Right lobe of liver (tissue), 6 donors: ENCODE results near the gene MTMR1. TPM values are rescaled to one million over a fixed set of nuclear protein-coding genes. Genes with fewer than 3 reads are reported as not detected.
A peak's percentile ranks its signal among the peaks of the same experiment; 100 is the strongest.

Experiments
- ATAC-seq, 4 donors: fragments of 200-7000 bp; cut with Tn5 transposase; one replicate each; pipeline ENCODE4 v1.9.1; 2020; ENCODE audit warnings: mild to moderate bottlenecking in 4 of 4, moderate library complexity in 4 of 4
- DNase-seq, 3 donors: peaks; one replicate each; pipeline ENCODE4 v3.0.0-alpha.2; 2020
- H3K27ac ChIP-seq, 3 donors: fragments of 200-600 bp; one replicate each; pipeline ENCODE4 v1.8.0; 2022
- H3K27me3 ChIP-seq, 2 donors: fragments of 200-600 bp; one replicate each; pipeline ENCODE4 v1.8.0; 2022
- H3K36me3 ChIP-seq, 4 donors: fragments of 200-600 bp; sonication (generic) in 1 of 4; one replicate each; pipeline versions ENCODE4 v1.5.1 to v1.8.0; 2017 to 2022; ENCODE audit warnings: control low read depth in 1 of 4
- H3K4me1 ChIP-seq, 4 donors: fragments of 200-600 bp; sonication (generic) in 1 of 4; one replicate each; pipeline versions ENCODE4 v1.5.1 to v1.8.0; 2017 to 2022; ENCODE audit warnings: control low read depth in 1 of 4
- H3K4me3 ChIP-seq, 3 donors: fragments of 200-600 bp; one replicate each; pipeline ENCODE4 v1.8.0; 2022
- H3K9me3 ChIP-seq, 4 donors: fragments of 200-600 bp; sonication (generic) in 1 of 4; one replicate each; pipeline versions ENCODE4 v1.5.1 to v1.8.0; 2017 to 2022; ENCODE audit warnings: control low read depth in 1 of 4
- CTCF ChIP-seq, 4 donors: fragments of 200-600 bp in 3 of 4; fragments of 450-650 bp in 1 of 4; IDR thresholded peaks; one replicate each; pipeline versions ENCODE4 v1.5.1 to v1.8.0; 2016 to 2022; ENCODE audit warnings: antibody characterized with exemption in 4 of 4, mild to moderate bottlenecking in 2 of 4
- POLR2A ChIP-seq: fragments of 450-650 bp; IDR thresholded peaks from one replicate; pipeline ENCODE4 v1.6.1; 2017; ENCODE audit warnings: antibody characterized with exemption, mild to moderate bottlenecking
- WGBS: methylation state at CpG from one replicate; pipeline ENCODE4 v1.1.6; 2018; ENCODE audit warnings: low coverage, low lambda C conversion rate; ENCODE audit not compliant: insufficient coverage; ENCODE audit errors: missing lambda C conversion rate; 5-methylcytosine and 5-hydroxymethylcytosine counted together
- intact Hi-C, 2 donors: fragments of 100-400 bp; cut with DNase I; formaldehyde crosslinking; loops; one replicate each; pipeline versions ENCODE4 v1.11.2 to v1.14.1; 2022
- total RNA-seq, 6 experiments: library from RNA; depleted of rRNA in 2 of 6; stranded (reverse); fragments of >200 nt in 2 of 6; fragmentation: NEBNext Ultra II Directional in 3 of 6; extraction: Animal tissue kit (Norgen Biotek cat#: 25700) in 3 of 6; gene quantifications; one replicate each; pipeline versions ENCODE4 v1.1.0 to v1.2.4, GENCODE V29; 2016 to 2023
- donor health status: DM: no; HTN: yes; CAD: no.
- donor health status: DM: no; HTN: no; CAD: no.
- donor health status: DM: no; HTN: no; CAD: no.
- donor health status: DM: no; HTN: yes; CAD: no.
- donor health status: DM: no; HTN: yes; CAD: no.

Gene MTMR1
- total RNA-seq, 6 experiments from 2014 or later = 7.6 to 11.2 (median 9.4) TPM

- ATAC-seq = no peak
- DNase-seq = no peak
- no peaks in the 10 kb centered on the region for H3K27me3 ChIP-seq
- intact Hi-C loops = no loop called here
- no peaks in the 10 kb centered on the region for H3K9me3 ChIP-seq
- no peak overlapping the region for H3K27ac ChIP-seq
- TF ChIP-seq CTCF (IDR thresholded peaks at IDR 0.05) (no peak), POLR2A (no peak)
- H3K36me3 ChIP-seq = no peaks in the 10 kb centered on the region
- no peaks in the 10 kb centered on the region for H3K4me1 ChIP-seq
- H3K4me3 ChIP-seq = no peak overlapping the region
Measured at GRCh38 chrX:150703695-150703974, 10.4 kb downstream of the MTMR1 start.

DNA sequence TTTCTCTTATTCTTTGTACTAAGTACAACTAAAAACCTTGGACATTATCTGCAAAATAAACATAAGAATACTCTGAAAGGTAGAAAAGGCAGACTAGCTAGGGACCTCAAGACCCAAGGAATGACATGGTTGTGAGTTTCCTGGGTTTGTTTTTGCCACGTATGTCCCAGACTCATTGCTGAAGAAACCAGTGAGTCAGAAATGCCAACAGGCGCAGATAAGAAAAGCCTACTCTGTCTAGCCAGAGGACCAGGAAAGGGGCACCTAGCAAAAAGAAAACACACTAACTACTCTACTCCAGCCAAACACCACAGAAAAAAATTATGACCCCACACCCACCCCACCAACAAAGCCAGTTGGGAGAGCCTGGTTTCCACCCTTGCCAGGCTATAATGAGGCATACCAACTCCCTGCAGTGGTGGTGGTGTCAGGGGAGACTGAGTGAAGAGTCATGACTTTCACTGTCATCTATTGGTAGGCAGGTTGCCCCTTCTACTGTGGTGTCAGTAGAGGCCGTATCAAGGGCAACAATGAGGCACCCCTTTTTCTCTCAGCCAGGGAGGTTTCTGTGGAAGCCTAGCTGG is 10.9 kb downstream of the MTMR1 start:
- DNase-seq = no peak
- TF ChIP-seq CTCF (IDR thresholded peaks at IDR 0.05) = no peak
- no peak for TF ChIP-seq POLR2A
- intact Hi-C loops = no loop called here
- Histone ChIP-seq H3K4me1 (no peaks in the 10 kb centered on the region), H3K27ac (no peak overlapping the region), H3K4me3 (no peak overlapping the region), H3K27me3 (no peaks in the 10 kb centered on the region), H3K36me3 (no peaks in the 10 kb centered on the region), H3K9me3 (no peaks in the 10 kb centered on the region)
- ATAC-seq = no peak
- WGBS = 59% methylated on average over 2 of the region's 3 CpGs

DNA sequence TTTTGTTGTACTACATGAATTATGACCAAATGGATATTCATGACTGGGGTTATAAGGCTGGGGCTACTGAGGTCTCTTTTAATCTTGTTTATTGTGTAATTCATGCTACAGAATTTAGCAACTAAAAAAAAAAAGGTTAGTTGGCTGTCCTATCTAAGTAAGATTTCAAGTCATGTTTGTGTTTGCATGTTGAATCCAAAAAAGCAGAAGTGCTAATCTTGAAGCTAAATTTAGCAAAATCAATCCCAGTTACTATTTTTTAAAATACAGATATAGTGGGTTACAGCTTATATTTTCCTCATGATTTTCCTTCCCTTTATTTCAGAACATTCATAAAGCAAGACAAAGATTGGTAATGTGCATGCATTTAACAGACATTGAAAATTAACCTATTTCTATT is 19.4 kb downstream of the MTMR1 start:
- Histone ChIP-seq H3K4me3 (no peak overlapping the region), H3K9me3 (no peaks in the 10 kb centered on the region), H3K27ac (no peak overlapping the region), H3K4me1 (peaks cover 0 to 13% (median 1%) of the 10 kb centered on the region in 4 donors), H3K36me3 (no peaks in the 10 kb centered on the region), H3K27me3 (no peaks in the 10 kb centered on the region)
- intact Hi-C loops = no loop called here
- TF ChIP-seq CTCF (IDR thresholded peaks at IDR 0.05) (no peak), POLR2A (no peak)
- ATAC-seq (no peak), DNase-seq (no peak)

GRCh38 chrX:150715184-150715583 is 22.0 kb downstream of the MTMR1 start:
- TF ChIP-seq POLR2A (no peak), CTCF (IDR thresholded peaks at IDR 0.05) (no peak)
- Histone ChIP-seq H3K27me3 (no peaks in the 10 kb centered on the region), H3K4me1 (peaks cover 0 to 13% (median 1%) of the 10 kb centered on the region in 4 donors), H3K9me3 (no peaks in the 10 kb centered on the region), H3K27ac (no peak overlapping the region), H3K36me3 (no peaks in the 10 kb centered on the region), H3K4me3 (no peak overlapping the region)
- ATAC-seq (peak; percentile 66 to 83 (median 72)), DNase-seq (no peak)
- WGBS = 36% methylated on average over 2 of the region's 3 CpGs
- intact Hi-C loops = no loop called here

GRCh38 chrX:150719621-150720020 is 26.4 kb downstream of the MTMR1 start:
- Histone ChIP-seq H3K27ac (no peak overlapping the region), H3K4me3 (no peak overlapping the region), H3K4me1 (peaks cover 0 to 7% (median 0%) of the 10 kb centered on the region in 4 donors), H3K36me3 (no peaks in the 10 kb centered on the region), H3K9me3 (no peaks in the 10 kb centered on the region), H3K27me3 (no peaks in the 10 kb centered on the region)
- DNase-seq (no peak), ATAC-seq (no peak)
- TF ChIP-seq CTCF (IDR thresholded peaks at IDR 0.05) = no peak
- TF ChIP-seq POLR2A = no peak
- WGBS = 51% methylated on average over 4 of the region's 4 CpGs
- intact Hi-C loops = no loop called here
